Measurements from ENCODE around the gene NAE1.

DNA sequence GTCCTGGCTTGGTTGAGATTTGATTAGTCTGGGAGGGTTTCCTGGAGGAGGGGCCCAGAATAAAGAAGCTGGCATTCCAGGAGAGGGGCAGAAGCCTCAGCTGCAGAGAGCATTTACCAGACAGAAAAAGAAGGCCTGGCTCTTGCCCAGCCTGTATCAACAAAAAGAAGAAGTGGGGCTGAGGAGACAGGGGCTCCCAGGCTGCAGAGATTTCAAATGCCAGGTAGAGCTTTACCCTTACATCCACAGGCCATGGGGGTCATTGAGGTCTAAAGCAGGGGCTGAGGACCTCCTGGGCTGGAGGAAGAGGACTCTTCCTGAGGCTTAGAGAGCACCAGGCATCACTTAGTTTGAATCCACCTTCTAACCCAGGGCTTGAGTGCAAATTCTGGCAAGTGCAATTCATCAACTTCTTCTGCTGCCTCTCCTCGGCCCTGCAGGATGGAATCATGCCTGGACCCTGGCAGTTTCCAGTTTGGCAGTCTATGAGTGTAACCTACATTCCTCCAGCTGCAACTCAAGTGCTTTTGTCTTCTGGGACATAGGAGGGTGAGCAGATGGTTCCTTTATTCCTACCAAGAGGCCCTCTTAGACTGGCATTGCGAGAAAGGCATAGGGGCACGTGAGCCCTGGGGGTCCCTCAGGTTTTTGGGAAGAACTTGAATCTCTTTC lies 28.8 kb upstream of the NAE1 start:
- TF ChIP-seq CREB1 (IDR thresholded peaks at IDR 0.05; ENCODE audit: low read depth) (no peak), TEAD4 (IDR thresholded peaks at IDR 0.05) (no peak), FOXM1 (IDR thresholded peaks at IDR 0.05; ENCODE audit: borderline replicate concordance, low read depth) (no peak), USF1 (IDR thresholded peaks at IDR 0.05) (no peak), YY1 (IDR thresholded peaks at IDR 0.05; ENCODE audit: low read depth) (no peak), TAF1 (IDR thresholded peaks at IDR 0.05; ENCODE audit: low read depth) (no peak), RAD21 (IDR thresholded peaks at IDR 0.05; ENCODE audit: low read depth) (no peak)

Measured in Ishikawa (cell line).